Suprapubic skin (tissue), 3 donors: ENCODE data around the gene TPD52L2.

Experiments
- EP300 ChIP-seq: sonication (generic); formaldehyde crosslinking; IDR thresholded peaks from one replicate; pipeline ENCODE4 v1.6.1; 2017; ENCODE audit warnings: antibody characterized with exemption
- POLR2A ChIP-seq, 2 donors: fragments of 450-650 bp; IDR thresholded peaks; one replicate each; pipeline ENCODE4 v1.6.1; 2017; ENCODE audit warnings: antibody characterized with exemption in 2 of 2, mild to moderate bottlenecking in 2 of 2, moderate library complexity in 2 of 2
- TF ChIP-seq, protein P1 (sequence below), 2 donors: fragments of 200-600 bp in 1 of 2; fragments of 450-650 bp in 1 of 2; sonication (generic) in 1 of 2; IDR thresholded peaks; one replicate each; pipeline ENCODE4 v1.5.1; 2016 to 2019; ENCODE audit warnings: antibody characterized with exemption in 2 of 2, mild to moderate bottlenecking in 1 of 2, moderate library complexity in 1 of 2

DNA sequence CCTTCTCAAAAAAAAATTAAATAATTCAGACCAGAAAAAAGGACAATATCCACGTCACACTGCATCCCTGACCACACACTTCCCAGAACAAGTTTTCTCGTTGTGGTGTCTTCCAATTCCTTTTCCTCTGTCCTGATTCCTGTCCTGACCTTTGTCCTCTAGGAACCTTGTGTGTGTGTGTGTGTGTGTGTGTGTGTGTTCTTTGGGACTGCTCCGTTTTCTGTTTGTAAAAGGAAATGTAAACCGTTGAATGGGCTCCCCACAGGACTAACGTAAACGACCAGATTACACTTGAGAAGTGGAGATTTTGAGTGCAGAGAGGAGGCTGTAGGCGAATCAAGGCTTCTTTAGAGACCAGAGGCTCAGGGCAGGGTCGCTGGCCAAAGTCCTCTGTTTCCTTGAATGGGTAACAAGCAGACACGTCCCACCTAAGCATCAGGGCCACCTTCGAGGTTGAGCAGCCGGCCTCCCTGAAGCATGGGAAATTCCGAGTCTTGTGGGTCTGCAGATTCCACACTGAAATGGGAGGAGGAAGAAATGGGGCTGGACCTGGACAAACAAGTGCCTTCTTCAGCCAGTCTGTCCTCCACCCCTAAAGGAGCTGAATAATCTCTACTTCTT lies 41.3 kb upstream of the TPD52L2 start:
- TF ChIP-seq, protein P1, sequence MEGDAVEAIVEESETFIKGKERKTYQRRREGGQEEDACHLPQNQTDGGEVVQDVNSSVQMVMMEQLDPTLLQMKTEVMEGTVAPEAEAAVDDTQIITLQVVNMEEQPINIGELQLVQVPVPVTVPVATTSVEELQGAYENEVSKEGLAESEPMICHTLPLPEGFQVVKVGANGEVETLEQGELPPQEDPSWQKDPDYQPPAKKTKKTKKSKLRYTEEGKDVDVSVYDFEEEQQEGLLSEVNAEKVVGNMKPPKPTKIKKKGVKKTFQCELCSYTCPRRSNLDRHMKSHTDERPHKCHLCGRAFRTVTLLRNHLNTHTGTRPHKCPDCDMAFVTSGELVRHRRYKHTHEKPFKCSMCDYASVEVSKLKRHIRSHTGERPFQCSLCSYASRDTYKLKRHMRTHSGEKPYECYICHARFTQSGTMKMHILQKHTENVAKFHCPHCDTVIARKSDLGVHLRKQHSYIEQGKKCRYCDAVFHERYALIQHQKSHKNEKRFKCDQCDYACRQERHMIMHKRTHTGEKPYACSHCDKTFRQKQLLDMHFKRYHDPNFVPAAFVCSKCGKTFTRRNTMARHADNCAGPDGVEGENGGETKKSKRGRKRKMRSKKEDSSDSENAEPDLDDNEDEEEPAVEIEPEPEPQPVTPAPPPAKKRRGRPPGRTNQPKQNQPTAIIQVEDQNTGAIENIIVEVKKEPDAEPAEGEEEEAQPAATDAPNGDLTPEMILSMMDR (IDR thresholded peaks at IDR 0.05): no peak
- TF ChIP-seq POLR2A (IDR thresholded peaks at IDR 0.05): no peak
- no peak for TF ChIP-seq EP300
